ENCODE measurements around the gene NUMB. TPM values are rescaled to one million over a fixed set of nuclear protein-coding genes. Genes with fewer than 3 reads are reported as not detected.

Gene NUMB
- total RNA-seq, 1 donor from 2014 or later, result 92.4 TPM

DNA sequence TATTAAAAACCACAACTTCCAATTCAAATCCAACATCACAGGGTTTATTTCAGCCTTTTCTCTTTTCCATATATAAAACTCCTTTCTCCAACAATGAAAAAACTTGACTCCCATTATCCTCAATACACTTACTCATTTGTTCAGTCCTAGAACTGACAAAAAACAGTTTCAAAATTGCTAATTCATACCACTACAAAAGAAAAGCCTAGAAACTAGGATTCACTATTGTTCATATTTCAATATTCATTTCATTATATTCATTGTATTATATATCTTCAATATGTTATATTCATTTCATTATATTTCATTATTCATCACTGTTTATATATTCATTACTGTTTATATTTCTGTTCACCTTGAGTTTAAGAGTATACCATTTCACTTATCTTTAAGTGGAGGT is 85.8 kb downstream of the NUMB start:
- no peak for DNase-seq (ENCODE audit: low spot score, unreplicated experiment)
- Mint-ChIP-seq H3K27ac (no peak overlapping the region), H3K4me1 (ENCODE audit: low read depth) (no peaks in the 10 kb centered on the region), H3K9me3 (ENCODE audit: low read depth) (no peaks in the 10 kb centered on the region), H3K27me3 (no peaks in the 10 kb centered on the region), H3K36me3 (ENCODE audit: insufficient read depth) (peaks cover 1% of the 10 kb centered on the region), H3K4me3 (ENCODE audit: low read depth) (no peak overlapping the region)
- TF ChIP-seq, protein P1, sequence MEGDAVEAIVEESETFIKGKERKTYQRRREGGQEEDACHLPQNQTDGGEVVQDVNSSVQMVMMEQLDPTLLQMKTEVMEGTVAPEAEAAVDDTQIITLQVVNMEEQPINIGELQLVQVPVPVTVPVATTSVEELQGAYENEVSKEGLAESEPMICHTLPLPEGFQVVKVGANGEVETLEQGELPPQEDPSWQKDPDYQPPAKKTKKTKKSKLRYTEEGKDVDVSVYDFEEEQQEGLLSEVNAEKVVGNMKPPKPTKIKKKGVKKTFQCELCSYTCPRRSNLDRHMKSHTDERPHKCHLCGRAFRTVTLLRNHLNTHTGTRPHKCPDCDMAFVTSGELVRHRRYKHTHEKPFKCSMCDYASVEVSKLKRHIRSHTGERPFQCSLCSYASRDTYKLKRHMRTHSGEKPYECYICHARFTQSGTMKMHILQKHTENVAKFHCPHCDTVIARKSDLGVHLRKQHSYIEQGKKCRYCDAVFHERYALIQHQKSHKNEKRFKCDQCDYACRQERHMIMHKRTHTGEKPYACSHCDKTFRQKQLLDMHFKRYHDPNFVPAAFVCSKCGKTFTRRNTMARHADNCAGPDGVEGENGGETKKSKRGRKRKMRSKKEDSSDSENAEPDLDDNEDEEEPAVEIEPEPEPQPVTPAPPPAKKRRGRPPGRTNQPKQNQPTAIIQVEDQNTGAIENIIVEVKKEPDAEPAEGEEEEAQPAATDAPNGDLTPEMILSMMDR (IDR thresholded peaks at IDR 0.05; ENCODE audit: unreplicated experiment), result no peak

DNA sequence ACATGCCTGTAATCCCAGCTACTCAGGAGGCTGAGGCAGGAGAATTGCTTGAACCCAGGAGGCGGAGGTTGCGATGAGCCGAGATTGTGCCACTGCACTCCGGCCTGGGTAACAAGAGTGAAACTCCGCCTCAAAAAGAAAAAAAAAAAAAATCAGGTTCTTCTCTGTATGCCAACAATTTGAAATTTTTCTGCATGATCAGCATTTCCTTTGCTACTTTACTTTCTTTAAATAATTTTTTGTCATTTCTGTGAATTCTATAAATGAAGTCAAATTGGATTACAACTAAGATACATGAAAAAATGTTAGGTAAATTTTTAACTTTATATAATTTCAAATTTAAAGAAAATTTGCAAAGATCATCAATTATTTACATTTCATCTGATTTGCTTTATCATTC is 87.8 kb downstream of the NUMB start:
- no peaks in the 10 kb centered on the region for H3K27me3 Mint-ChIP-seq
- H3K36me3 Mint-ChIP-seq (ENCODE audit: insufficient read depth), result peaks cover 5% of the 10 kb centered on the region
- H3K4me1 Mint-ChIP-seq (ENCODE audit: low read depth), result peaks cover 3% of the 10 kb centered on the region
- H3K27ac Mint-ChIP-seq, result no peak overlapping the region
- TF ChIP-seq, protein P1 (IDR thresholded peaks at IDR 0.05; ENCODE audit: unreplicated experiment), result no peak
- H3K9me3 Mint-ChIP-seq (ENCODE audit: low read depth), result no peaks in the 10 kb centered on the region
- no peak overlapping the region for H3K4me3 Mint-ChIP-seq (ENCODE audit: low read depth)
- no peak for DNase-seq (ENCODE audit: low spot score, unreplicated experiment)

DNA sequence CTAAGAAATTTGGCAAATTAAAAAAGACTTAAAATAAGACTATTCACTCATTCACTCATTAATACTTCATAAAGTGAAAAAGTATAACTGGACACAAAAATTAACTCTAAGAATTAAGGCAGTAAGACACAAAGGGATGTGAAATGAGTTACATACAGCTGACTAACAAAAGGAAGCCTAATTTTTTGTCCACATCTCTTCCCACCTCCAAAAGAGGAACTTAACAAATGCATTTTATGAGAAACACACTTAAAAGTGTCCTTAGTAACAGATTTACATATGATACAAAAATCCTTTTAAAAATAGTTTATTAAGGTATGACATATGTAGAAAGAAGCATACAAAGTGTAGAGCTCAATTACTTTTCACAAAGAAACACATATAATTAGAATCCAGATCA is 88.9 kb downstream of the NUMB start:
- Mint-ChIP-seq H3K27ac (no peak overlapping the region), H3K9me3 (ENCODE audit: low read depth) (no peaks in the 10 kb centered on the region), H3K36me3 (ENCODE audit: insufficient read depth) (peaks cover 6% of the 10 kb centered on the region), H3K27me3 (no peaks in the 10 kb centered on the region), H3K4me3 (ENCODE audit: low read depth) (no peak overlapping the region), H3K4me1 (ENCODE audit: low read depth) (peaks cover 3% of the 10 kb centered on the region)
- DNase-seq (ENCODE audit: low spot score, unreplicated experiment), result no peak
- TF ChIP-seq, protein P1 (IDR thresholded peaks at IDR 0.05; ENCODE audit: unreplicated experiment), result no peak

DNA sequence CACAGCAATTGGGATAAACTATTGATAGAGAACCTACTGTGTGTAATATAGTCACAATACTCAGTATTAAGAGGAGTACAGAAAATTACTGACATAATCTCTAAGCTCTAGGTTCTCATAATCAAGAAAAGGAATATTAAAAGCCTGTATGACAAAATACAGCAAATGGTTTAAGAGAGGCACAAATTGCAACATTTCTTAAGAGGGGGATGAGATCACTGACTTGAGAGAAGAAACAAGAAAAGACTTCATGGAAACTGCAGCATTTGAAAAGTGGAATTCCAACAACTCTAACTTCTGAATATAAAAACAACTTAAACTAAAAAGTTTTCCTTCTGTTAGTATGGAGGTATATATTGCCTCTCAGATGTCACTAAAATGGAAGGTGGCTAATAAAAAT is 89.7 kb downstream of the NUMB start:
- no peak overlapping the region for H3K27ac Mint-ChIP-seq
- no peak overlapping the region for H3K4me3 Mint-ChIP-seq (ENCODE audit: low read depth)
- H3K36me3 Mint-ChIP-seq (ENCODE audit: insufficient read depth), result peaks cover 9% of the 10 kb centered on the region
- peaks cover 3% of the 10 kb centered on the region for H3K4me1 Mint-ChIP-seq (ENCODE audit: low read depth)
- no peaks in the 10 kb centered on the region for H3K9me3 Mint-ChIP-seq (ENCODE audit: low read depth)
- TF ChIP-seq, protein P1 (IDR thresholded peaks at IDR 0.05; ENCODE audit: unreplicated experiment), result no peak
- no peak for DNase-seq (ENCODE audit: low spot score, unreplicated experiment)
- H3K27me3 Mint-ChIP-seq, result no peaks in the 10 kb centered on the region

DNA sequence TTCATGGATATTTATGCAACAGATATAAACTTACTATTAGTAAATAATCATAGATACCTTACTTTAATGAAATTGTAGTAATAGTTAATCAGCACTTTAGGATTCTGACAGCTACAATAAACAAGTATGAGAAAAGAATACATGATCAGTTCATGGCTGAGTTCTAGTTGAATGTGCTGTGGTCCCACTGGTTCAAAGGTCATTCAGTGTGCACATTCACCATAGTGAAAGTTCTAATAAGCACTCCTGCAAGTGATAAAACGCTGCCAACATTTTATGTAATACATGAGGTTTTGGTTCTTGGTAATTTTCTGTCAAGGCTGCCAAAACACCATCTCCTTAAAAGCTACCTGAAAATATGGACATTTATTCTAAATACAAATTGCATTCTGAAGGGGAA is 92.6 kb downstream of the NUMB start:
- no peak overlapping the region for H3K27ac Mint-ChIP-seq
- no peak overlapping the region for H3K4me3 Mint-ChIP-seq (ENCODE audit: low read depth)
- H3K36me3 Mint-ChIP-seq (ENCODE audit: insufficient read depth), result peaks cover 14% of the 10 kb centered on the region
- DNase-seq (ENCODE audit: low spot score, unreplicated experiment), result no peak
- H3K4me1 Mint-ChIP-seq (ENCODE audit: low read depth), result peaks cover 3% of the 10 kb centered on the region
- no peaks in the 10 kb centered on the region for H3K9me3 Mint-ChIP-seq (ENCODE audit: low read depth)
- TF ChIP-seq, protein P1 (IDR thresholded peaks at IDR 0.05; ENCODE audit: unreplicated experiment), result no peak
- no peaks in the 10 kb centered on the region for H3K27me3 Mint-ChIP-seq
